Erythroblast (primary cell): ENCODE measurements around the gene ZNF574.

Source experiments
- GATA1 ChIP-seq: IDR thresholded peaks from 2 replicates; pipeline ENCODE4 v1.6.1; 2011; ENCODE audit warnings: low read depth, mild to moderate bottlenecking, control low read depth, low read length, moderate library complexity
- POLR2A ChIP-seq: IDR thresholded peaks from 2 replicates; pipeline ENCODE4 v1.6.1; 2011; ENCODE audit warnings: mild to moderate bottlenecking, low read length

GRCh38 chr19:42078538-42079275 lies 2.7 kb downstream of the ZNF574 start:
- TF ChIP-seq POLR2A (no peak), GATA1 (no peak)
